ENCODE data around the gene ERN1. TPM values are rescaled to one million over a fixed set of nuclear protein-coding genes. Genes with fewer than 3 reads are reported as not detected.

The ERN1 gene
- total and polyA plus RNA-seq, 2 of the 13 experiments (the other 11 are each of a cell fraction or from before 2014, with no cell fraction given) = 6.0 to 12.7 TPM

DNA sequence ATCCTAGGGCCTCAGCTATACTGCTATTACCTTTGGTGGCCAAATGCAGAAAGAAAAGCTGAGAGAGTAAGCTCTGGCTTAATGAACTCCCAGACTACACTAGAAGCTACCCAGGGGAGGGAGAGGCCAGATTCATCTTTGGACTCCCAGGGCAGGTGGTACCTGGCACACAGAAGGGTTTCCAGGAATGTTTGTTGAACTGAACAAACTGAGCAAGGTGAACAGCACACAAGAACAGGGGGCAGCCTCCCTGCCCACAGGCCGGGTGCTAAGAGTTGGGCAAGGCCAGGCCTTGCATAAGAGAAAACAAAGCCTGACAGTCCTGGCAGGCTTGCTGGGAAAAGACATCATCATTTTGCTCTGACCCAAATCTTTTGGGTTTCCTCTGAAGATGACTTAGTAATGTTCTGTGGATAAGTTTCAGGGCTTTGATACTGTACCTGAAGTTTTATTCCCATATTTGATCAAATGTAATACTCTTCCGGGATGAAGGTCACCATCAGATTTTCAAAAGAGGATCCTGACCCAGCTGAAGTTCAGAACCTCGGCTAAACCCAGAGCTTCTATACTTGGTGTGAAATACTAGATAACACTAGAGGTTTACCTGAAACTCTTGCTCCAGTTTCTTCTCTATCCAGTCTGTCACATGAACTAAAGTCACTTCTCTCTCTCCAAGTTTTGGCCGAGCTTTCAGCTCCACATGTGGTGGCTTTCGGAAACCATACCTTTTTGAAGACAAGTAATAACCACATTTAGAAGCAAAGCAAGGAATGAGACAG is 20.5 kb upstream of the ERN1 start (continued):
- TF ChIP-seq SAP130 (CRISPR knock-in tag; IDR thresholded peaks at IDR 0.05; ENCODE audit: low read depth) (peak; percentile 97), FOXJ3 (CRISPR knock-in tag; IDR thresholded peaks at IDR 0.05; ENCODE audit: borderline replicate concordance) (peak; percentile 99), ZZZ3 (CRISPR knock-in tag; IDR thresholded peaks at IDR 0.05; ENCODE audit: borderline replicate concordance) (peak; percentile 86; the same call in 1 of the 2 replicates), ZNF124 (CRISPR knock-in tag; IDR thresholded peaks at IDR 0.05) (peak; percentile 98), CBX5 (CRISPR knock-in tag; IDR thresholded peaks at IDR 0.05; ENCODE audit: borderline replicate concordance) (peak; percentile 100), PPARG (CRISPR knock-in tag; conservative IDR thresholded peaks at IDR 0.05) (peak; percentile 91), LCORL (IDR thresholded peaks at IDR 0.05) (peak; percentile 88), LCORL (CRISPR knock-in tag; IDR thresholded peaks at IDR 0.05) (peak; percentile 99), ZNF770 (CRISPR knock-in tag; IDR thresholded peaks at IDR 0.05) (peak; percentile 85), ZNF850 (CRISPR knock-in tag; conservative IDR thresholded peaks at IDR 0.05) (no peak), ZNF253 (CRISPR knock-in tag; IDR thresholded peaks at IDR 0.05; ENCODE audit: borderline replicate concordance) (peak; percentile 59; the same call in 1 of the 2 replicates), ZNF232 (CRISPR knock-in tag; IDR thresholded peaks at IDR 0.05; ENCODE audit: borderline replicate concordance) (peak; percentile 97; the same call in 1 of the 2 replicates), ATRX (CRISPR knock-in tag; IDR thresholded peaks at IDR 0.05; ENCODE audit: borderline replicate concordance) (no peak), POLR2AphosphoS2 (IDR thresholded peaks at IDR 0.05; ENCODE audit: low read depth, low read length) (no peak), FIP1L1 (IDR thresholded peaks at IDR 0.05; ENCODE audit: borderline replicate concordance, insufficient read depth, low read depth, low read length) (no peak), ZNF30 (CRISPR knock-in tag; IDR thresholded peaks at IDR 0.05) (no peak), SIN3B (IDR thresholded peaks at IDR 0.05; ENCODE audit: low read length) (no peak), NPAS2 (CRISPR knock-in tag; IDR thresholded peaks at IDR 0.05; ENCODE audit: borderline replicate concordance) (no peak), TBP (CRISPR knock-in tag; IDR thresholded peaks at IDR 0.05) (no peak), ZFP91 (CRISPR knock-in tag; IDR thresholded peaks at IDR 0.05; ENCODE audit: borderline replicate concordance) (peak; percentile 89), CCDC6 (CRISPR knock-in tag; IDR thresholded peaks at IDR 0.05) (peak; percentile 83; the same call in 1 of the 2 replicates), HDAC2 (CRISPR knock-in tag; IDR thresholded peaks at IDR 0.05) (peak; percentile 100), EZH2 (conservative IDR thresholded peaks at IDR 0.05; ENCODE audit: low read depth, low read length) (no peak), CBX1 (IDR thresholded peaks at IDR 0.05; ENCODE audit: low read depth) (peak; percentile 69), ZKSCAN5 (CRISPR knock-in tag; IDR thresholded peaks at IDR 0.05) (no peak), ELF4 (CRISPR knock-in tag; IDR thresholded peaks at IDR 0.05; ENCODE audit: borderline replicate concordance) (no peak)
- TF ChIP-seq, protein P1, sequence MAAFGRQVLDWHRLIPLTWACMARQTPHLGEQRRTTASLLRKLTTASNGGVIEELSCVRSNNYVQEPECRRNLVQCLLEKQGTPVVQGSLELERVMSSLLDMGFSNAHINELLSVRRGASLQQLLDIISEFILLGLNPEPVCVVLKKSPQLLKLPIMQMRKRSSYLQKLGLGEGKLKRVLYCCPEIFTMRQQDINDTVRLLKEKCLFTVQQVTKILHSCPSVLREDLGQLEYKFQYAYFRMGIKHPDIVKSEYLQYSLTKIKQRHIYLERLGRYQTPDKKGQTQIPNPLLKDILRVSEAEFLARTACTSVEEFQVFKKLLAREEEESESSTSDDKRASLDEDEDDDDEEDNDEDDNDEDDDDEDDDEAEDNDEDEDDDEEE (CRISPR knock-in tag; IDR thresholded peaks at IDR 0.05) = no peak

Data from HepG2 (cell line).